HG03280 (cell line): ENCODE data around the gene OR10A5.
"Not testable (repeated sequence)": the region's sequence is repeated elsewhere in the genome, so short reads cannot be mapped to it uniquely, and the experiment has no call there.

ENCODE experiments used
- ATAC-seq: cut with Tn5 transposase; IDR thresholded peaks from one replicate; pipeline ENCODE4 v1.9.1; 2021; ENCODE audit warnings: mild to moderate bottlenecking, moderate library complexity; ENCODE audit not compliant: unreplicated experiment

The OR10A5 gene

GRCh38 chr11:6845383-6845782 lies at the start of gene OR10A5:
Gene OR10A5 (plus strand): TSS chr11:6845683. CDS start chr11:6845683, 0 bp downstream.
- ATAC-seq = no peak

GRCh38 chr11:6799402-6799801 lies 46.1 kb upstream of the OR10A5 start, which contains the start of gene OR6A2:
Gene OR6A2 (minus strand): TSS chr11:6799689. CDS start chr11:6795708, 3,981 bp downstream.
- ATAC-seq = no peak

GRCh38 chr11:6801075-6801474 lies 44.4 kb upstream of the OR10A5 start:
- ATAC-seq = not testable (repeated sequence)

GRCh38 chr11:6812390-6813005 lies 33.0 kb upstream of the OR10A5 start:
- peak; percentile 91 for ATAC-seq

GRCh38 chr11:6813656-6814055 lies 31.8 kb upstream of the OR10A5 start:
- ATAC-seq = no peak

GRCh38 chr11:6817694-6818093 lies 27.8 kb upstream of the OR10A5 start:
- no peak for ATAC-seq

- ATAC-seq = no peak
These were observed 26.5 kb upstream of the OR10A5 start for GRCh38 chr11:6818967-6819366.

GRCh38 chr11:6824136-6824823 lies 21.2 kb upstream of the OR10A5 start:
- no peak for ATAC-seq

- no peak for ATAC-seq
These were observed 20.2 kb upstream of the OR10A5 start for GRCh38 chr11:6825231-6825744.

- no peak for ATAC-seq
These were observed 17.4 kb upstream of the OR10A5 start for GRCh38 chr11:6828103-6828502.

- no peak for ATAC-seq
These were observed 12.1 kb upstream of the OR10A5 start for GRCh38 chr11:6833356-6833755.

- no peak for ATAC-seq
These were observed 11.5 kb upstream of the OR10A5 start for GRCh38 chr11:6834021-6834420.

- ATAC-seq = no peak
These were observed 3.8 kb upstream of the OR10A5 start for GRCh38 chr11:6841694-6842093.

- ATAC-seq = no peak
These were observed 1.8 kb upstream of the OR10A5 start for GRCh38 chr11:6843670-6844069.

GRCh38 chr11:6844356-6844755 lies 1.1 kb upstream of the OR10A5 start:
- no peak for ATAC-seq

GRCh38 chr11:6850526-6850925 lies 5.0 kb downstream of the OR10A5 start:
- no peak for ATAC-seq

- not testable (repeated sequence) for ATAC-seq
These were observed 9.3 kb downstream of the OR10A5 start for GRCh38 chr11:6854801-6855200.

- ATAC-seq = no peak
These were observed 10.6 kb downstream of the OR10A5 start for GRCh38 chr11:6855971-6856541.

GRCh38 chr11:6856871-6857270 lies 11.4 kb downstream of the OR10A5 start:
- peak; percentile 58 for ATAC-seq

- ATAC-seq = no peak
These were observed 17.5 kb downstream of the OR10A5 start, which contains the start of gene OR10A2 for GRCh38 chr11:6862961-6863360. Gene OR10A2 (plus strand): TSS chr11:6863057. CDS start chr11:6869755, 6,698 bp downstream.

- no peak for ATAC-seq
These were observed 19.0 kb downstream of the OR10A5 start for GRCh38 chr11:6864438-6864837.

- ATAC-seq = no peak
These were observed 25.8 kb downstream of the OR10A5 start for GRCh38 chr11:6871278-6871677.
